Kidney tubule cell (primary cell): ENCODE results near the gene RGS11.
A peak's percentile ranks its signal among the peaks of the same experiment; 100 is the strongest.
"Not testable (repeated sequence)": the region's sequence is repeated elsewhere in the genome, so short reads cannot be mapped to it uniquely, and the experiment has no call there.

ENCODE experiments used
- DNase-seq: peaks from one replicate; pipeline ENCODE4 v3.0.0-alpha.2; 2018; ENCODE audit warnings: low spot score

The RGS11 gene

DNA sequence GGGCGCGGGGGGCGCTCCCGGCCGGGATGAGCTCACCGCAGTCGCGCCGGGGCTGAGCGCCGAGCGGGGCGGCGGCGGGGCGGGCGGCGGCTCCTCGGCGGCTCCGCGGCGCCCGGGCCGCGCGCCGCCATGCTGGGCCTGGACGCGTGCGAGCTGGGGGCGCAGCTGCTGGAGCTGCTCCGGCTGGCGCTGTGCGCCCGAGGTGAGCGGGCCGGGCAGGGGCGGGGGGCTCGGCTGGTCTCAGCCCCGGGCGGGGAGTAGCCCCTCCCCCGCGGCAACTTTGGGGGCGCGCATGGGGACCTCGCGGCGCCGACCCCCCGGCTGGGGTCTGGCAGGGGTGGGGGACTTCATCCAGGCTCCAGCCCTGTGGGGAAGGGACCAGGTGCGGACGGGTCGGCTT is 4.8 kb upstream of the RGS11 start, which contains the start of gene ARHGDIG:
Gene ARHGDIG (plus strand): TSS at position 40 of the 400 bp plus-strand sequence. CDS start 90 bp downstream, at position 130.
- no peak for DNase-seq

DNA sequence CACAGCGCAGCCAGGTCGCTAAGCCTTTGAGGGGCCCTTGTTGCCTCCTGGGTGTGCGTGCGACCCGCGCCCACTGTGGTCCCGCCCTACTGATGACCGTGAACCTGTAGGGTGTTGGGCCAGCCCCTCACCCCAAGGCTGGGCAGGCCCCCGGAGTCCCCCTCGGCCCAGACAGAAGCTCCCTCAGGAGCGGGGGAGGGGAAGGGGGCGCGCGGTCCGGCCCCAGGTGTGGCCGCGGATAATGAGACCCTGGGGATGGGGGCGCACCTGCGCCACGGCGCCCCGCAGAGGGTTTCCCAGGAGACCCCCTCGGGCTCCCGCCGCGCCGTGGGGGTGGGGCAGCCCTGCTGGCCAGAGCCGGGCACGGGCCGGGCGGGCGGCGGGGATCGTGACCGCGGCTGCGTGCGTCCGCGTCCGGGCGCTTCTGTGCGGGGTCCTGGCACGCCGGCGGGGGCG is 4.3 kb upstream of the RGS11 start:
- DNase-seq: no peak

DNA sequence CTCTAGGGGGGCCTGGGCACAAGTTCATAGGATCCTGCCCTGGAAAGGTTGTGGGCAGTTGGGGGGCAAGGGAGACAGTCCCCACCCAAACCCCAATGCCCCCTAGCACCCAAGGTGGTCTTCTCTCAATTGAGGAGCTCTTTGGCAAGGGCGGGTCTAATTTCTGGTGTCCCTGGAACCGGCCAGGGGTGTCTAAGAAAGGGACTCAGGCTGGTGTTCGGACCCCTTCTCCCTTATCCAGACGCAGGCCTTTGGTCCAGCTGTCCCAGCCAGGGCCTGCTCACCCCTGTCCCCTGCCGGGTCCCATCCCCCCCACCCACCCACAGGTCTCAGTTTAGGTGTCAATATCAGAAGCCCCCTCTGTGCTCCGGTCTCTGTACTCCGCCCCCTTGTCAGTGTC is 3.8 kb upstream of the RGS11 start:
- no peak for DNase-seq

DNA sequence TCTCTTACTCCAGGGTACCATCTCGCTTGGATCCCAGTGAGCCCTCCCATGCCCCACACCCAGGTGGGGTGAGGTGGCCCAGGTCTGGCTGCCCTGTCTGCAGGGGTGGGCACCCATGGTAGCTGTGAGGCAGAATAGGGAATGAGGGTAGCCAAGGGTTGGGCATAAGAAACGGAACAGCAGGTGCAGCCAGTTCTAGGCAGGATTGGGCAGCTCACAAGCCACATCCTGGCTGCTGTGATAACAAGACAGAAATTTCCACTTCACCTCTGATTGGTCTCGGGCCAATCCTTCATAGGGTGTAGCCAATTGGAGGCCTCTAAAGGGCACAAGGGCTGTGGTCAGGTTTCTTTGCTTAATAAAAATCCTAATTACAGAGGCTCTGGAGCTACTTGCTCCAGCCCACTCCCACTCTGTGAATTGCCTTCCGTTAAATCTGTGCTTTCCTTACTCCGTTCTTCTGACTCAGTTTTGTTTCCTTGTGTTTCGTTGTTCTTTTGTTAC is 3.2 kb upstream of the RGS11 start:
- DNase-seq: peak; percentile 56

DNA sequence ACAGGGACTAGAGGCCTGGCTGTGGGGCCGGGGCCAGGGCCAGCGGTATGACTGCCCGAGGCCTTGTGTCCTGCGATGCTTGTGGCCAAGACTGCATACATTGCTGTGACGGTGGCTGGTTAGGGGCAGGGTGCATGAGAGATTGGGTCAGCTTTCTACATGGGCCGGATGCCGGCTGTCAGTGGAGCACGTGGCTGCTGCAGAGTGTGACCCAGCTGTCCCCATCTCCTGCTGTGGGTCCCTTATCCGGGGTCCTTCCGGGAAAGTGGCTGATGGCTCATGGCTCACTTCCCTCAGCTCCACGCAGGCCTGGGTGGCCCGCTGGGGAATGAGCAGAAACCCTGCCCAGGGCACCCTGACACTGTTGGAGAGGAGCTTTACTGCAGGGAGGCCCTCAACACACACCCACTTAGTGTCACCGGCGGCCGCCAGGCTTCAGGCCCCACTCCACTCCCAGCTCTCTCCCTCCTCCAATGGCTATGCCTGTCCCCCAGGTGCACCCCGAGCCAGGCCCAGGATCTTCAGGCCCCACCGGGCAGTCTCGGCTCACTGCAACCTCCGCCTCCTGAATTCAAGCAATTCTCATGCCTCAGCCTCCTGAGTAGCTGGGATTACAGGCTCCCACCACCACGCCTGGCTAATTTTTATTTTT is 808 bp upstream of the RGS11 start:
- peak; percentile 15 for DNase-seq

DNA sequence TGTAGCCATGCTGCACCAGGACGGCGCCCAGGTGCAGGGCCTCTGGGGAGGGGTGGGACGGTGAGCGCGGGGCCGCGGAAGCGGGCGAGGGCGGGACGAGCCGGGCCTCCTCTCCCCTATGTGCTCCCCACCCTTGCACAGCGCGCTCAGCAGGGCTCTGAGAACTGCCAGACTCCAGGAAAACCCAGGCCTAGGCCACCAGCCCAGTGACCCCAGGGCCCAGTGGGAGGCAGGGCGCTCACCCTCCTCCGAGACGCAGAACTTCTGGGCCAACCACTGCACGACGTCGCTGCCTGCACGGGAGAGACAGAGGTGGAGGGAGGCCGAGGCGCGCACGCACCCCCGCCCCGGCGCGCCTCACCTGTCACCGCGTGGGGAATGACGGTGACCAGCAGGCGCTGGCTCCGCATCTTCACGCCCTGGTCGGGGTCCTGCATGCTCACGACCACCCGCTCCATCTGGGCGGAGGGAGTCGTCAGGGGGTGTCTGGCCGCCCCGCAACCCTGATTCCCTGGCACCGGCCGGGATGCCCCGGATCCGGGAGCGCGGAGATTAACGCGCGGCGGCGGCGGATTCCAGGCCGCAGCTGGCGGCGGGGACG is 603 bp downstream of the RGS11 start:
- DNase-seq: no peak

DNA sequence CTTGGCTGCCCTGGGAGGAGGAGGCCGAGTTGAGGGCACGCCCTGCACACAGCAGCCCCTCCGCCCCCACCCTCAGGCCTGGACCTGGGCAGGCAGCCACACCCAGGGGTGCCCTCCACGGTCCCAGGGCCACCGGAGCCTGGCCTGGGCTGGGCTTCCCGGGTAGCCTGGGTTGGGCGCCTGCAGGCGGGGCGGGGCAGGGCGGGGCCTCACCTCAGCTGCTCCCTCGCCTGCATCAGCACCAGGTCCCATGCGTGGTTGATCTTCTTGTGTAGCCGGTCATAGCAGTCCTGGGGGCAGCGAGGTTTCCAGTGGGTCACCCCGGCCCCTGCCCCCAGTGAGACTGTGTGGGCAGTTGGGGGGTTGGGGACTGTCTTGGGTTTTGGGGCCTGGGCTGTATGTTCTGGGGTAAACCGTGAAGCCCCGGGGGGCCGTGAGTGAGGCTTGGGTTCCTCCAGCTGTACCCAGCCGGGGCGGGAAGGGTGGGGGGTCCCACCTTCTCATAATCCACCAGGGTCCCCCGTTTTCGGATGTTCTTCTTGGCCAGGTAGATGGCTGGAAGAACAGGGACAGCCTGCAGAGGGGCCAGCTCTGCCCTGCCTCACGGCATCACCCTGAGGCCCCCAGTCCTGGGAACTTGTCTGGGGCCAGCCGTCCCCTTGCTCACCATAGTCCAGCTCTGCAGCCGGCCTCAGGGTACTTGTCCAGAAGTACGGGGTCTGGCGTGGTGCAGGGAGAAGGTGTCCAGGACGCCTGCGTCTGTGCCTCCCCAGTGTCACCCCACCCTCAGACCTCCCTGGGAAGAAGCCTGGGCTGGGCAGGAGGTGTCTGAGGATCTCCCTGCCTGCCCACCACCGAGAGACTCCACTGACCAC is 2.0 kb downstream of the RGS11 start:
- DNase-seq: no peak

DNA sequence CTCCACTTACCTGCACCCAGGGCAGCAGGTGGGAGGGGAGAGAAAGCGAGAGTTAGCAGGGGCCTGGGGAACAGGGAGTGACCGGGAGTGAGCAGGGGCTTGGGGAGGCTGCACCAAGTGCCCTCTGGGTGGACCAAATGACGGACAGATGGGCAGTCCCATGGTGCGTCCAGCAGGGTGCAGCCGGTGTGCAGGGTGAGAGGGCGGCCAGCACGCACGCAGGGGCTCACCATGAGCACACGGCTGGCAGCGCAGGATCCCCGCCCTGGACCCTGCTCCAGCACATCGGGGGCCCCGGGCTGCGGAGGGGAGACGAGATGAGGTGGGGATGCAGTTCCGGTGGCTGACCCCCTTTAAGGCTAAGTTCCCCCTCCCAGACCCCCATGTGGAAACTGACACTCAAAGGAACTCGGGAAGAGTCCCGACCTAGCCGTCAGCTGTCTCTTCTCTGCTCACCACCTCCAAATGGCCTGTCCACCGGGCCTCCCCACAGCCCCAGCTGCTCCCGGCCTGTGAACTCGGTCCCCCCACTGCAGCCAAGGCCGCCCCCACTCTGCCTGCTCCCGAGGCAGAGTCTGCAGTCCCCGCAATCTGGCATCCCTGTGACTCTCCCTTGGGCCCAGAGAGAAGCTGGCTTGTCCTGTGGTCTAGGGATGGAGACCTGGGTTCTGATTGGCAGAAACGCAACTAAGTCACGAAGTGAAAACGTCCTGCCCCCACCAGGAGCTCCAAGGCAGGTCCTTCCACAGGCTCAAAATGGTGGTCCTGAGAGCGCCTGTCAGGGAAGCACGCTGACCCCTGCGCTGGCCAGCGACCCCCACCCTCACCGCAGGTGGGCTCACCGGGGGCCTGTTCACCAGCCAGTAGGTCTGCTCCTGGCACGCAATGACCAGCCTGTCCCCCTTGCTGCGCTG is 2.9 kb downstream of the RGS11 start:
- DNase-seq: no peak

DNA sequence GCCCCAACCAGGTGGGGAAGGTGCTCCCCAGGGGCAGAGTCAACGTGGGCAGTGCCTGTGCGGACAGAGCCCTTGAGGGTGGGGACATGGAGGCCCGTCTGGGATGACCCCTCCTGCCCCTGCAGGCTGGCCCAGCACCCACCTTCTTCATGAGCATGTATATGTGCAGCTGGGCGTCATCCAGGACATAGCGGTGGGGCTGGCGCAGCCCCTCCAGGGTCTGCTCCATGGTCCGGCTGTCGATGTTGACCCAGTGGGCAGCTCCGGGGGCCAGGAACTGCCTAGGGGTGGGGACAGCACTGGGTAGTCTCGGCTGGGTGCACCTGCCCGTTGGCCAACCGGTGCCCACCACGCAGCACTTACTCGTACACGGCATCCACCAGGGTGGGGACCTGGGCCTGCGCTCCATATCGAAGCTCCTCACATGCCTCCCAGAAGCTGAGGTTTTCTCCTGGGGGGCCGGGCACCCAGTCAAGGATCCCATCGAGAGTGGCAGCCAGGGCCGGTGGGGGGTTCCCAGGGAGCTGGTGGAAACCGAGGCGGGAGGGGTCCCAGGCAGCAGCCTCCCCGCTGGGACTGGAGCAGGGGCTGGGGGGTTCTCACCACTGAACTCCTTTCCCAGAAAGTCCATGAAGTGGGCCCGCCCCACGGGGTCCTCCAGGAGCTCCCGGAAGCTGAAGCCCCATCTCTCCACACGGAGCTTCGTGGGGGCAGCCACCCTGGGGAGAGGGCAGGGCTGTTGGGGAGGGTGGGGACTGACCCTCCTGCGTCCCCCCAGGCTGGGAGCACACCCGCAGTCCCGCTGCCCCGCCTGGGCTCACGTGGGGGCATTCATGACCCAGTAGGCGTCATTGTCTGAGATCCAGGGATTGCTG is 5.1 kb downstream of the RGS11 start:
- no peak for DNase-seq

DNA sequence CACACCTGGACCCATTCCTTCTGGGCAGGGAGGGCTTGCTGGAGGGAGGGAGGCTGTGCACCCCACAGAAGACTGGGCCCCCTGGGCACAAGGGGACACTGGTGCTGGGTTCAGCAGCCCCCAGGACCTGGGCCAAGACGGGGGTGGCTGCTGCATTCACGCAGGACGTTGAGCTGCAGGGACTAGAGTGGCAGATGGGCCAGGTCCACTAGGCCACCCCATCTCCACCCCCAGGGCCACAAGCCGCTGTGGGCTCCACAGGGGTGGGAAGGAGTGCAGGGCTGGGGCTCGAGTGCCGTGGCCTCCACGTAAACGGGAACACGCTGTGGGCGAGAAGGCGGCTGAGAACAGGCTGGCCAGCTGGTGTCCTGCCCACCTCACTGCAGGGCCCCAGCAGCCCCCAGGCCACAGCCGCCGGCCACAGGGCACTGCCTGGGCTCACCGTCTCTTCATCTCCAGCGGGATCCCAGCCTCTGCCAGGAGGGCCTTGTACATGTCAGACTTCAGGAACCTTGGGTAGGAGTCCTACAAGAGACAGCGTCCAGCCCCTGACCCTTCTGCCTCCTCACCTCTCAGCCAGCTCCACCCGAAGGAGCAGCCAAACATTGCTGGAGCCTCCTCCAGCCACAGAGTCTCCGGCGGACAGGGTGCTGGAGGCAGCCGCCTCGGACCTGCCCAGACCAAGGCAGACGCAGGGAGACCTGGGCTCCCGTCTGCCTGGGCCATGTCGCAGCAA is 6.5 kb downstream of the RGS11 start:
- DNase-seq: no peak

DNA sequence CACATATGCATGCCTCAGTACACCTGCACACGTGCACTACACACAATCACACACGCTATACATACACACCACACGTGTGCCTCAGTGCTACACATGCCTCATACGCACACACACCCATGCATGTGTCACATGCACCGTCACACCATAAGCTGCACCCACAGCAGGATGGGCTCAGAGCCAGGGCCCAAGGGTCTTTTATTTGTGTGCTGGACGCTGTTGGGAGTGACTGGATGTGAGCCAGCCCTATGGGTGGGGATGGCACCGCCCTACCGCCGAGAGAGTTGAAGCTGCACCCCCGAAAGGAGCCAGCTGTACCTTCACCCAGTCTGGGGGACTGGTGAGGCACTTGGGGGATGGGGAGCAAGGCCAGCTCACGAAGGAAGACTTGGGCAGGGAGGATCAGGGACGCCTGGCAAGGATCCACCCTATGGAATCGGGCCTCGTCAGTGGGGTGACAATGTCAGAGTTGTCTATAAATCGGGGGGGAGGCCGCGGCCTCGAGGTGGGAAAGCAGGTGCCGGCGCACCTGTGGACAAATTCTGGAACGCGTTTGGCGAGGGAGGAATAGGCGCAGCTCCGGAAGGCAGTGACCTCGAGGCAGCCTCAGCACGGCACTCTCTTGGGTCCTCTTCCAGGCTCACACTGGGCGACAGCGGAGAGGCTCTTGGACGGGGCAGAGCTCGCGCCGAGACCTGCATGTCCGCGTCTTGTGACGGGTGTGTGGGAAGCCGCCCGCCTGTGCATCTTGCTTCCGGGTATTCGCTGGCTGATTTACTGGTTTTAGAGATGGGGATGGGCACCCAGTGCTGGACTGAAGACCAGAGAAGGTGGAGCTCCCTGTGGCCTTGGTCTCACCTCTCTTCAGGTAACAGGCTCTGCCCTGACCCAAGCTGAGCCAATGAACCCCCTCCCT is 7.3 kb downstream of the RGS11 start:
- no peak for DNase-seq

DNA sequence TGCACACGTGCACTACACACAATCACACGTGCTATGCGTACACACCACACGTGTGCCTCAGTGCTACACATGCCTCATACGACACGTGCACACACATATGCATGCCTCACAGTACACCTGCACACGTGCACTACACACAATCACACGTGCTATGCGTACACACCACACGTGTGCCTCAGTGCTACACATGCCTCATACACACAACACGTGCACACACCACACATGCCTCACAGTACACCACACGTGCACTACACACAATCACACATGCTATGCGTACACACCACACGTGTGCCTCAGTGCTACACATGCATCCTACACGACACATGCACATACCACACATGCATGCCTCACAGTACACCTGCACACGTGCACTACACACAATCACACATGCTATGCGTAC is 8.2 kb downstream of the RGS11 start:
- DNase-seq: not testable (repeated sequence)

DNA sequence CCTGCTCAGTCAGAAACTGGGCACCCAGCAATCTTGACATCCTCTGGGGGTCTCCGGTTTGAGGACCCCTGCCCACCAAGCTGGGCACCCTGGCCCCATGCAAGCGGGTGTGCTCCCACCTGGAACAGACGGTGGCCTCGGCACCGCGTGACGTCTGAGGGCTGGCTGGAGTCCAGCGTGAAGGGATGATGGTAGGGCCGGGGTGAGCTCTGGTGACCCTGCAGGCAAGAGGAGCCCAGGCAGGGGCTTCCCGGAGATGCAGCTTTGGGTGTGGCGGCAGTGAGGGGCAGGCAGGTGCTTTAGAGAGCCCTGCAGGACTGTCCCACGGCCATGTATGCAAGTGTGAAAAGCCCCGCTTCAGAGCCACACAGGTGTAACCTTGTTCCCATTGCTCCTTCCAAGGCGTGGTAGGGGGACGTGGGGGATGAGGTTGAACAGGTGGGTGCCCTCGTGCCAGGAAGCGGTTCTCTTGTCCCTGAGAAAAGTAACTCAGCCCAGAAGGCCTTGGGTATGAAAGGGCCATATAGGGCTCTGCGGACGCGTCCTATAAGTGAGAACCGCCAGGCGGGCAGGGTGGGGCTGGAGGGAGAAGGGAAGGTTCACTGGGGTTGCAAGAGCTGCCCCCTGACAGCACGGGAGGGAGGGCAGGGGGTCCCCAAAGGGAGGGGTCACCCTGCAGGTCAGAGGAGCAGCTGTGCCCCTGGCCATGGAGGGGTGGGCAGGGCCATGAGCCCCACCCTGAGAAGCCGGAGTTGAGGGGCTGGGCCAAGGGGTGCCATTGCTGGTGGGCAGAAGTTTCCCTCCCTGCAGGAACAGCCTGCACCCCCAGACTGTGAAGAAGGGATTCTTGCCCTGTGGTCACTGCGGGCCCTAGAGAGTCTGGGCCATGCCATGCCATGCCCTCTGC is 9.2 kb downstream of the RGS11 start:
- DNase-seq: no peak

DNA sequence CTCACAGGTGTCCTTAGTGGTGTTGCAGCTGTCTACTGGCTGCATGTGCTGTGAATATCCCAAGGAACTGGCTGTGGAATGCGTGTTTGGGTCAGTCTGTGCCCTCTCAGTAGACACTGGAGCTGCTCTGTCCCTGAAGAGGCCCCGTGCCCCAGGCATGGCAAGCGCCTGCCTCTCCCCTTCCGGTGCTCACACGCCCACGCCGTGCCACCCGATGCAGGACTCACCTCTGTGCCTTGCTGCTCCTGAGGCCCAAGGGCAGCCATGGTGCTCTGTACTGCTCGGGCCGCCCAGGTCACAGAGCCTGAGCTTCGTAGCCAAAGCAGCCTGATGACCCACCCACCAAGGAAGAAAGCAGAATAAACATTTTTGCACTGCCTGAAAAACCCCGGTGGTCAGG is 10.0 kb downstream of the RGS11 start:
- DNase-seq: no peak

DNA sequence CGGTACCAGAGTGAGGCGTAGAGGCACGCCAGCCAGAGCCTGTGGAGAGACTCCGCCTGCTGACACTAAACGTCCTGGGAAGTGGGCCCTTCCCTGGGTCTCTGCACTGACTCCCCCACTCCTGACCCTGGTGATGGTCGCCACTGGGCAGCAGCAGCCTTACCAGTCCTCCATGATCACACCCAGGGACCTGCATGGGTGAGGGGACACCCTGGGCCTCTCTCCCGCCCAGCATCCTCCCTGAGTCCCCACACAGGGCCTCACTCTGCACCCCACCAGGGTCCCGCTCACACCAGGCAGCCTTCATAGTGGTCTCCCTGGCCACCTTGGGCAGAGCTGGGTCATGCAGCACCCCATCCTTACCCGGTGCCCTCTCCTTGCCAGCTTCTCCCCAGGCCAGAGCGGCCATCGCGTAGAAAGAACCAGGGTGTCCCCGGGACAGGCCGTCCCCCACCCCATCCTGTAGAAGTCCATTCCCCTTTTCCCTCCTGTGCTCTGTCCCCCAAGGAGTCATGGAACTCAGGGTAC is 10.7 kb downstream of the RGS11 start:
- DNase-seq: no peak

DNA sequence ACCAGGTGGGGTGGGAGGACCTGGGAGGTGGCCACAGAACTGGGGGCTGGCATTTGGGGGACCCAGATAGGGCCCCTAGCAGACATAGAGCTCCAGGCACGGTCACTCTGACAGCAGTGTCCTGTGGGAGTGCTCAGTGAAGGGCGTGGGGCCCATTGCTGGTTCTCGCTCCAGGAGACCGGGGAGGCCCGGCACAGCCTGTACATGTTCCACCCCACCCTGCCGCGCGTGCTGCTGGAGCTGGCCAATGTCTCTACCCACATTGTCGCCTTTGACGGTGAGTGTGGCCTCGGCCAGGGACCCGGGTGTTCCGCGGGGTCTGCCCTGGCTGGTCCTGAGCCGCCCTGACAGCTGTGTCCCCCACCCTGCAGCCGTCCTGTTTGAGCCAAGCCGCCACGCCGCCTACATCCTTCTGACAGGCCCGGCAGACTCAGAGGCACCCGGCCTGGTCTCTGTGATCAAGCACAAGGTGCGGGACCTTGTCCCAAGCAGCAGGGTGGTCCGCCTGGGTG is 11.2 kb downstream of the RGS11 start:
- DNase-seq: no peak

DNA sequence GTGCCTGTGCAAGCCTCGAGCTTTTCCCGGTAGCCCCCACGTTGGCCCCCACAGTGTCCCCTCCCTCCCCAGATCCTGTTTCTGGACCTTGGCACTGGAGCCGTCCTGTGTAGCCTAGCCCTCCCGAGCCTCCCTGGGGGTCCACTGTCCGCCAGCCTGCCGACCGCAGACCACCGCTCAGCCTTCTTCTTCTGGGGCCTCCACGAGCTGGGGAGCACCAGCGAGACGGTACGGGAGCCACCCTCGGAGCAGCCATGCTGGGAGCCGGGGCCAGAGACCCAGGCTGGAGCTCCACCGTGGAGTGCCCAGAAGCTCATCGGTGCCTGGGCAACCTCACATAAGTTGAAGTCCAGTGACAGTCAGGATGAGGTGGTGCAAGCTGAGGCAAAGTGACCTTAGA is 11.8 kb downstream of the RGS11 start:
- DNase-seq: no peak
